Activated CD4-positive, alpha-beta T cell treated with anti-CD3 and anti-CD28 coated beads, Interleukin-2, amount 50 U/mL, for 16 hours (primary cell): ENCODE measurements around the gene BLCAP.
A peak's percentile ranks its signal among the peaks of the same experiment; 100 is the strongest.

Experiments
- DNase-seq: peaks from one replicate; pipeline ENCODE4 v3.0.0-alpha.2; 2020

BLCAP gene

GRCh38 chr20:37529214-37529967 lies 1.7 kb upstream of the BLCAP start:
- DNase-seq: no peak

DNA sequence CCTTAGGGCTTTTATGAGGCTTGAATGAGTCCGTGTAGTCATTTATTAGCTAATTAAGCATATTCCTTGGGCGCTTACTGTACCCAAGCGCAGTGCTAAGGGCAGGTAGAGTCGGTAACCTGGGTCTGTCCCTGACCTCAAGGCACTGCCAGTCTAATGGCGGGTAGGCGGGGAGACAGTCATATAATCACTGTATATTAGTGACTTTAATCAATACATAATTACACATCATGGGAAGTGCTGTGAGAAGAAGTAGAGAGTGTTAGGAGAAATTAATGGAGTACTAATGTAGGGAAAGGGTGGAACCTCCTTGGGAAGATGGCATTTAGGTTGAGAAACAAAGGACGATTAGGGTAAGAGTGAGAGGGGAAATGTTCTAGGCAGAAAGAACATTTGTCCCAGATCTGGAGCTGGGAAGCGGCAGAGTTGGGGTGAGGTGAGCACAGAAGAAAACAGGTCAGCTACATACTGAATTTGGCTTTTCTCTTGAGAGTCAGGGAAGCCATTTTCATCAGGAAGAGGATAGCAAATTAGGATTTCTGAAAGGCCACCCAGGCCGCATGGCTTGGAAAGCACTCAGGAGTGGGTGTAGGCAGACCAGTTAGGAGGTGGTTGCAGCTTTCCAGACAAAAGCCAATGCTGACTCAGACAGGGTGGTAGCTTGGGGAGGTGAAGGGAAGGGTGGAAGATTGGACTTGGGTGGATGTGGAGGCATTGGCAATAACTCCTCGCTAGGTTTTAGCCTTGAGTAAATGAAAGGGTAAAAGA lies 954 bp upstream of the BLCAP start:
- no peak for DNase-seq

DNA sequence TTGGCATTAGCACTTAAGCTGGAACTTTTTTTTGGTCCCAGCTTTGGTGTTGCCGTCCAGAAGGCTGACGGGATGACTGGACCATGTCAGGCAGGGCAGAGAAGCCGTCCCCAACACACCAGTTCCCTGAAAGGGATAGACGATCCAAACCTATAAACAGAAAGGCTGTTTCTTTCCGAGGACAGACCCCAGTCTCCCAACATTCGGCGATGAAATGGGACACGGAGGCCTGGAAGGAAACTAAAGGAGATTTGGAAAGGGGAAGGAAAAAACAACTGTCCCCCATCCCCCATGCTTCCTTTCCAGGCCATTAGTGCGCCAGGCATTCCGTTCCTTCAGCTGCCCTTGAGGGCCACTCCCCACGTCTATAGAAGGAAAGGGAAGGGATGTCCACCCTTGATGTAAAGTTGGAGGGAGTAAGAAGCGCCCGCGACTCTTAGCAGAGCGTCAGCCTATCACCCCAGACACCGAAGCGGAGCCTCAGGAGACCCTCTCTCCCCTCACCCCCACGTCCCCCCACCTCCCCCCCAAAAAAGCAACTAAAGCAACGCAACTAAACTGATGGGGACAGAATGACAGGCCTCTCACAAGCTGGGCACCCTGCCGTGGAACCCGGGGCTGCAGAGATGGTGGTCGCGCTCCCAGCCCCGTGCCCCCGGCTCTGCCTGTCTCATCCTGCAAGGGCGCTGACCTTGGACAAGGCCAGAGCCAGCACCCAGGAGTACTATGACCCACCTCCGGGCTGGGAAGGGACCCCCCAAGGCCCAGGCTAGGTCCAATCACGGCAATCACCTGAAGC lies 638 bp downstream of the BLCAP start:
- no peak for DNase-seq

GRCh38 chr20:37526238-37526838 lies 1.3 kb downstream of the BLCAP start:
- DNase-seq: no peak

- no peak for DNase-seq
These were observed 1.9 kb downstream of the BLCAP start for GRCh38 chr20:37525810-37526209.

DNA sequence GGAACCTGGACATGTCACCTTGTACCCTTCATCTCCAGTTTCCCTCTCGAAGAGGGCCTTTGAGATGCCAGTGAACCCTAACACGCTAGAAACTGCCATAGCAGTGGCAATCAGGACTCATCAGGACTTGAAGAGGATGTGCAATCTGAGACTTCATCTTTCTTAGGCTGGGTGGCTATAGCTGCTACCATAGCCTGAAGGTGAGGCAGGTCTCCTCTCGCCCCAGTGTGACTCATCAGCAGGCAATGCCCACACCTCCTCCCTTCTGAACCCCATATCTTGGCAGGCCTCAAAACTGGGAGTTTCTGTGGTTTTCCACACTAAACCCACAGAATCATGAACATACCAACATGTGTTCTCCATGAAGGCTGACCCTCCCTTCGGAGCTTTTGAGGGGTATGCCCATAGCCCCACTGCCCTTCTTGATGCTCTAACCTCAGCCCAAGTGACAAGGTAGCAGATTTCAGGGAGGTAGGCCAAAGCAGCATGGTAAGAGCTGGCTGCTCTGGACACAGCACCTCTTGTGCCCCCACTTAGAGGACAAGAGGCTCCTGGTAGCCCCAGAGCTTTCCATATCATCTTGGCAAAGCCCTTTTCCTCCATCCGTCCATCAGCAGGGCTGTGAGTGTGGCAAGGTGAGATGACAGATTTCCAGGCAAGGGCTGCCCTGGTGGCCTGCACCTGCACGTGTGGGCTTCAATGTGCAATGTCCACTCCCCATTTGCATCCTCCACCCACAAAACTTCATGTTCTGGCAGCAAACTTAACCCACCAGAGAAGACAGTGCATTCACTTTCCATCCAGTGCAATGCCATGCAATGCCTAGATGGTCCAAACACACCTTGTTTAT lies 2.6 kb downstream of the BLCAP start:
- peak; percentile 60 for DNase-seq

- no peak for DNase-seq
These were observed 3.6 kb downstream of the BLCAP start for GRCh38 chr20:37523911-37524700.

- DNase-seq: no peak
These were observed 4.7 kb downstream of the BLCAP start for GRCh38 chr20:37523012-37523391.

GRCh38 chr20:37522260-37523011 lies 5.2 kb downstream of the BLCAP start:
- no peak for DNase-seq

DNA sequence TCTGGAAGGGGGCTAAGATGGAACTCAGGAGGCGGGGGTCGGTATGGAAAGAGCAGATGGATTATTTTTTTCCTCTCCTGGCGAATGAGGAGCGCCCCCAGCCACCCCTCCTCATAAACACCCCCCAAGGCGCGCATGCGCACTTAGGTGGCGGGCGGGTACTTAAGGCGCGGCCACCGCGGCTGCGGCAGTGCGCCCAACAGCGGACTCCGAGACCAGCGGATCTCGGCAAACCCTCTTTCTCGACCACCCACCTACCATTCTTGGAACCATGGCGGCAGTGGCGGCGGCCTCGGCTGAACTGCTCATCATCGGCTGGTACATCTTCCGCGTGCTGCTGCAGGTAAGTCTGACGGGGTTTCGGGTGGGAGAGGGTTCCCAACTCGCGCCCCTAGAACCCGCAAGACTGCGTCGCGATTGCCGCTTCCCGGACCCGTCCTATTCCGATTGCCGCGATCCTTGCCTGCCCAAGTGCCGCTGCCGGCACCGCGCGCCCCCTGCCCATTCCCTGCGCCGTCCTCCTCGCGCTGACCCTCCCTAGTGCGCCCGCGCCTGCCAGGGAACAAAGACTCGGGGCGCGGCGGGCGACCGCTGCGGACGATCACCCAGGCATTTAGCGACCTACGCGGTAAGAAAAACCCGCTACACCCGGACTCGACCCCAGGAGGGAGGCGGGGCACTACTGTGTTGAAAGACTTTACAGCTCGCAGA lies 6.5 kb downstream of the BLCAP start, which contains the start of gene NNAT:
NNAT (plus strand) TSS at position 190 of the 711 bp plus-strand sequence; CDS start at position 272, 82 bp downstream.
- DNase-seq: no peak

- no peak for DNase-seq
These were observed 7.2 kb downstream of the BLCAP start for GRCh38 chr20:37520419-37520955.

- DNase-seq: no peak
These were observed 7.9 kb downstream of the BLCAP start for GRCh38 chr20:37519508-37520418.

- no peak for DNase-seq
These were observed 8.8 kb downstream of the BLCAP start for GRCh38 chr20:37518606-37519507.

GRCh38 chr20:37518059-37518458 lies 9.6 kb downstream of the BLCAP start:
- no peak for DNase-seq

GRCh38 chr20:37516811-37517750 lies 10.6 kb downstream of the BLCAP start:
- no peak for DNase-seq

GRCh38 chr20:37515876-37516275 lies 11.8 kb downstream of the BLCAP start:
- no peak for DNase-seq
